H1 (cell line): ENCODE measurements around the gene GRID1. TPM values are rescaled to one million over a fixed set of nuclear protein-coding genes. Genes with fewer than 3 reads are reported as not detected.

Experiments
- CTCF ChIA-PET: fragments of 300-600 bp; sonication (Branson Sonifier 250); formaldehyde crosslinking; loops from one replicate; lab custom pipeline; 2021; ENCODE audit not compliant: partially characterized antibody; lab: Charles Lee
- POLR2A ChIA-PET: fragments of 300-600 bp; sonication (Branson Sonifier 250); formaldehyde crosslinking; loops from one replicate; lab custom pipeline; 2021; ENCODE audit warnings: inconsistent platforms; ENCODE audit not compliant: partially characterized antibody; lab: Charles Lee
- DNase-seq, 2 experiments: peaks; one replicate each; pipeline versions ENCODE4 v3.0.0 to v3.0.0-alpha.2; 2010 to 2022; ENCODE audit warnings: low spot score in 2 of 2, low read depth in 1 of 2, mixed read lengths in 1 of 2
- FAIRE-seq: peaks from 2 replicates; lab custom pipeline; 2011; peaks lifted over from hg19 to GRCh38; lab: Jason Lieb, UNC
- H2AFZ ChIP-seq: 2 replicates; pipeline ENCODE4 v1.8.1; 2012; ENCODE audit warnings: low read length, inconsistent platforms
- H2AK5ac ChIP-seq: 2 replicates; pipeline ENCODE4 v1.6.1; 2013; ENCODE audit warnings: low read depth, low read length
- H2BK120ac ChIP-seq: replicated peaks from 2 replicates; pipeline ENCODE3; 2013; ENCODE audit warnings: low read depth, low read length, inconsistent platforms
- H2BK12ac ChIP-seq: 2 replicates; pipeline ENCODE4 v1.6.1; 2013; ENCODE audit warnings: low read depth, low read length
- H2BK15ac ChIP-seq: 2 replicates; pipeline ENCODE4 v1.6.1; 2013; ENCODE audit warnings: low read length
- H2BK20ac ChIP-seq: 2 replicates; pipeline ENCODE4 v1.6.1; 2013; ENCODE audit warnings: low read length
- H2BK5ac ChIP-seq: 2 replicates; pipeline ENCODE4 v1.6.1; 2013; ENCODE audit warnings: low read depth, low read length
- H3K14ac ChIP-seq: 2 replicates; pipeline ENCODE4 v1.6.1; 2013; ENCODE audit warnings: inconsistent platforms; ENCODE audit not compliant: insufficient read length
- H3K18ac ChIP-seq: 2 replicates; pipeline ENCODE4 v1.6.1; 2013; ENCODE audit warnings: low read length; ENCODE audit errors: extremely low read depth
- H3K23ac ChIP-seq: 2 replicates; pipeline ENCODE4 v1.6.1; 2013; ENCODE audit warnings: inconsistent platforms; ENCODE audit not compliant: insufficient read length
- H3K23me2 ChIP-seq: 2 replicates; pipeline ENCODE4 v1.6.1; 2013; ENCODE audit warnings: low read depth, low read length
- H3K27ac ChIP-seq: 2 replicates; pipeline ENCODE4 v1.6.1; 2011; ENCODE audit warnings: low read depth, low read length, inconsistent platforms
- H3K27me3 ChIP-seq, 4 experiments: replicated peaks in 1 of 4; 1 replicate in 1 of 4; 2 replicates in 3 of 4; pipeline versions ENCODE4 v1.6.1 to v1.8.1; 2011 to 2013; ENCODE audit warnings: low read length in 3 of 4, mild to moderate bottlenecking in 3 of 4, inconsistent platforms in 2 of 4, mixed read lengths in 2 of 4, moderate library complexity in 1 of 4; ENCODE audit not compliant: control insufficient read depth in 3 of 4, insufficient read depth in 3 of 4; ENCODE audit errors: extremely low read depth in 1 of 4
- H3K36me3 ChIP-seq, 4 experiments: 2 replicates each; pipeline versions ENCODE4 v1.6.1 to v1.8.1; 2011 to 2013; ENCODE audit warnings: mild to moderate bottlenecking in 4 of 4, low read length in 3 of 4, moderate library complexity in 2 of 4, control low read depth in 1 of 4, inconsistent platforms in 1 of 4; ENCODE audit not compliant: insufficient read depth in 4 of 4, control insufficient read depth in 2 of 4
- H3K4ac ChIP-seq: replicated peaks from 2 replicates; pipeline ENCODE3; 2013; ENCODE audit warnings: low read length, low read depth, mixed read lengths, inconsistent platforms; ENCODE audit not compliant: insufficient read length
- H3K4me1 ChIP-seq, 4 experiments: replicated peaks in 1 of 4; 1 replicate in 1 of 4; 2 replicates in 3 of 4; pipeline versions ENCODE4 v1.6.1 to v1.8.1; 2011 to 2013; ENCODE audit warnings: low read length in 3 of 4, inconsistent platforms in 2 of 4, mixed read lengths in 1 of 4; ENCODE audit not compliant: insufficient read depth in 4 of 4, control insufficient read depth in 3 of 4
- H3K4me2 ChIP-seq, 2 experiments: 2 replicates each; pipeline versions ENCODE4 v1.6.1 to v1.8.1; 2011 to 2013; ENCODE audit warnings: low read depth in 2 of 2, low read length in 2 of 2, control low read depth in 1 of 2, inconsistent platforms in 1 of 2, mild to moderate bottlenecking in 1 of 2; ENCODE audit not compliant: insufficient read depth in 1 of 2
- H3K4me3 ChIP-seq, 4 experiments: fragments of 200-600, 300-600 bp in 1 of 4; sonication (generic), shearing (Covaris generic), sonication (Bioruptor Twin) in 1 of 4; 2 replicates each; pipeline versions ENCODE4 v1.5.1 to v1.8.1; 2011 to 2016; ENCODE audit warnings: low read length in 4 of 4, low read depth in 3 of 4, control low read depth in 2 of 4, inconsistent platforms in 2 of 4, mild to moderate bottlenecking in 2 of 4, mixed read lengths in 1 of 4, moderate library complexity in 1 of 4; ENCODE audit not compliant: insufficient read depth in 2 of 4; ENCODE audit errors: extremely low read depth in 1 of 4
- H3K56ac ChIP-seq: replicated peaks from 2 replicates; pipeline ENCODE3; 2013; ENCODE audit warnings: low read depth, mild to moderate bottlenecking, mixed read lengths, low read length, inconsistent platforms; ENCODE audit not compliant: insufficient read length
- H3K79me1 ChIP-seq: 2 replicates; pipeline ENCODE4 v1.6.1; 2013; ENCODE audit warnings: low read depth, low read length, control low read depth
- H3K79me2 ChIP-seq, 2 experiments: 2 replicates each; pipeline versions ENCODE4 v1.6.1 to v1.8.1; 2012 to 2013; ENCODE audit warnings: low read length in 2 of 2, mild to moderate bottlenecking in 2 of 2, inconsistent platforms in 1 of 2; ENCODE audit not compliant: insufficient read depth in 2 of 2, control insufficient read depth in 1 of 2
- H3K9ac ChIP-seq, 4 experiments: replicated peaks in 1 of 4; 1 replicate in 1 of 4; 2 replicates in 3 of 4; pipeline versions ENCODE4 v1.6.1 to v1.8.1; 2011 to 2013; ENCODE audit warnings: low read depth in 3 of 4, low read length in 3 of 4, control low read depth in 2 of 4, mild to moderate bottlenecking in 2 of 4, moderate library complexity in 2 of 4, inconsistent platforms in 1 of 4; ENCODE audit errors: extremely low read depth in 1 of 4
- H3K9me3 ChIP-seq, 2 experiments: 2 replicates each; pipeline versions ENCODE4 v1.6.1 to v1.8.1; 2012 to 2013; ENCODE audit warnings: mild to moderate bottlenecking in 2 of 2, moderate library complexity in 2 of 2, control low read depth in 1 of 2, inconsistent platforms in 1 of 2, low read depth in 1 of 2, low read length in 1 of 2, mixed read lengths in 1 of 2; ENCODE audit not compliant: insufficient read depth in 2 of 2
- H4K20me1 ChIP-seq, 2 experiments: replicated peaks in 1 of 2; 2 replicates each; pipeline versions ENCODE3 to v1.8.1; 2011 to 2013; ENCODE audit warnings: inconsistent platforms in 2 of 2, low read length in 2 of 2, mild to moderate bottlenecking in 1 of 2; ENCODE audit not compliant: insufficient read depth in 2 of 2, control insufficient read depth in 1 of 2
- H4K5ac ChIP-seq: 2 replicates; pipeline ENCODE4 v1.6.1; 2013; ENCODE audit warnings: low read length, low read depth, mixed read lengths, inconsistent platforms; ENCODE audit not compliant: insufficient read length
- H4K8ac ChIP-seq: 2 replicates; pipeline ENCODE4 v1.8.0; 2013; ENCODE audit warnings: mild to moderate bottlenecking, moderate library complexity, low read length, inconsistent platforms; ENCODE audit not compliant: insufficient read depth; ENCODE audit errors: extremely low read depth
- H4K91ac ChIP-seq: replicated peaks from 2 replicates; pipeline ENCODE3; 2013; ENCODE audit warnings: low read length, mixed read lengths, inconsistent platforms; ENCODE audit not compliant: insufficient read length
- JUND ChIP-seq: IDR thresholded peaks from 2 replicates; pipeline ENCODE4 v1.6.1; 2011; ENCODE audit warnings: mild to moderate bottlenecking, improper control_type of control experiment, low read length
- KDM4A ChIP-seq: IDR thresholded peaks from one replicate; pipeline ENCODE4 v1.7.1; 2012; ENCODE audit warnings: low read depth, mild to moderate bottlenecking, moderate library complexity, low read length, inconsistent platforms; ENCODE audit not compliant: severe bottlenecking
- MAFK ChIP-seq: IDR thresholded peaks from 2 replicates; pipeline ENCODE4 v1.6.1; 2012; ENCODE audit warnings: low read depth, mild to moderate bottlenecking, improper control_type of control experiment, low read length
- PHF8 ChIP-seq: fragments of 200-600 bp; sonication (generic); conservative IDR thresholded peaks from 2 replicates; pipeline ENCODE4 v1.7.1; 2012; ENCODE audit warnings: low read depth, mild to moderate bottlenecking, inconsistent platforms, low read length, moderate library complexity
- RFX5 ChIP-seq: IDR thresholded peaks from 2 replicates; pipeline ENCODE4 v1.6.1; 2011; ENCODE audit warnings: low read depth, low read length, improper control_type of control experiment, borderline replicate concordance
- SAP30 ChIP-seq: fragments of 300-600 bp; sonication (generic); IDR thresholded peaks from 2 replicates; pipeline ENCODE4 v1.7.1; 2012; ENCODE audit warnings: low read length, moderate library complexity, mild to moderate bottlenecking, inconsistent platforms; ENCODE audit not compliant: insufficient read depth, insufficient replicate concordance
- WGBS, 2 experiments: shearing (Covaris generic) in 1 of 2; methylation state at CpG; one replicate each; pipeline versions ENCODE4 v1.1.6 to v1.1.7; 2013 to 2015; ENCODE audit warnings: low lambda C conversion rate in 2 of 2, mixed read lengths in 2 of 2, inconsistent platforms in 1 of 2, low coverage in 1 of 2, missing lambda C conversion rate in 1 of 2; ENCODE audit not compliant: insufficient replicate concordance in 2 of 2, insufficient coverage in 1 of 2, insufficient read length in 1 of 2; ENCODE audit errors: extremely low coverage in 1 of 2, missing lambda C conversion rate in 1 of 2; 5-methylcytosine and 5-hydroxymethylcytosine counted together
- polyA plus RNA-seq, 7 experiments: library from polyadenylated mRNA; depleted of rRNA in 3 of 7; stranded (reverse) in 5 of 7; unstranded in 2 of 7; fragments of >200 nt in 5 of 7; fragments of 200-250 nt in 2 of 7; gene quantifications; 1 replicate in 5 of 7; 2 replicates in 1 of 7; 4 replicates in 1 of 7; pipeline versions ENCODE4 v1.2.1 to v1.2.3, GENCODE V29; 2011 to 2013; ENCODE audit warnings: missing spikeins in 2 of 7, mixed read lengths in 2 of 7
- total RNA-seq: library from RNA; stranded (reverse); fragmentation: NEBNext Ultra II Directional; extraction: Animal tissue kit (Norgen Biotek cat#: 25700); gene quantifications from 2 replicates; pipeline ENCODE4 v1.2.1, GENCODE V29; 2021

The GRID1 gene
- total and polyA plus RNA-seq, 2 of the 8 experiments (the other 6 are each of a cell fraction or from before 2014, with no cell fraction given), result 0.22 to 0.30 TPM

DNA sequence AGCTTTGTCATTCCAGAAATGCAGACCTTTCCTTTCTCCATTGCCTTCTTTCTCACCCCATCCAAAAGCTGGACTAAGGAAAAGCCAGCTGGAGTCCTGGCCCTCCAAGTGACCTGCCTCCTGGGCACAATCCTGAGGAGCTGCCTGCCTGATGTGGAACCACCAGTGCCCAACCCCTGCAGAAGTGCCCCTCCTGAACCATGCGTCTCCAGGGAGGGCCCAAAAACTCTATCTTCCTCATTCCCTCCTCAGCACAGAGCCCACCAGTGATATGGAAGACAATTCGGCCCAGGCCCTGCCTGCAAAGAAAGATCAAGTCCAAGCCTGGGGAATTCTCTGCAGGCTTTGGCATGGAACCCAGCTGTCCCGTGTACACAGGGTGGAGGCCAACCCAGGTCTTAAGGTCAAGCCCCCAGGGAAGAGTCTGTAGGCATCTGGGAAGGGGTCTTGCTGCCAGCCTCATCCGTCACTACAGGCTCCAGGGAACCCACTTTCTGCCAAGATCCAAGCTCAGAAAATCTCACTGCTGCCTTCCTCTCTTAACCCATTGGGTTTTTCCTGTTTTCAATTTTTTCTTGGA is 3.5 kb upstream of the GRID1 start:
- no peak overlapping the region for H4K5ac ChIP-seq
- H3K23me2 ChIP-seq, result peaks cover 13% of the 10 kb centered on the region; the same call in 1 of the 2 replicates

More for the DNA sequence above, 3.5 kb upstream of the GRID1 start:
- DNase-seq, result no peak
- no peak overlapping the region for H3K4ac ChIP-seq
- H3K4me1 ChIP-seq, result peaks cover 0 to 12% (median 7%) of the 10 kb centered on the region in 4 experiments; a peak in 6 of 7 replicates
- no peak overlapping the region for H3K27ac ChIP-seq
- H2BK12ac ChIP-seq, result no peak overlapping the region
- no peaks in the 10 kb centered on the region for H3K79me2 ChIP-seq
- H2BK20ac ChIP-seq, result no peak overlapping the region
- no peak overlapping the region for H2AK5ac ChIP-seq
- no peak overlapping the region for H4K8ac ChIP-seq
- no peak overlapping the region for H2BK5ac ChIP-seq
- no peaks in the 10 kb centered on the region for H3K36me3 ChIP-seq
- no peaks in the 10 kb centered on the region for H3K79me1 ChIP-seq
- no peak overlapping the region for H4K91ac ChIP-seq
- H2AFZ ChIP-seq, result no peak overlapping the region
- no peak overlapping the region for H3K18ac ChIP-seq
- H3K27me3 ChIP-seq, result peaks cover 49 to 74% (median 54%) of the 10 kb centered on the region in 4 experiments
- peaks cover 8 to 10% of the 10 kb centered on the region in 2 experiments for H4K20me1 ChIP-seq
- no peak overlapping the region for H3K23ac ChIP-seq
- H2BK15ac ChIP-seq, result no peak overlapping the region
- H2BK120ac ChIP-seq, result no peak overlapping the region
- H3K56ac ChIP-seq, result no peak overlapping the region
- no peak overlapping the region for H3K9ac ChIP-seq
- H3K9me3 ChIP-seq, result no peaks in the 10 kb centered on the region
- 84% methylated on average over 4 of the region's 4 CpGs; no CpG with 5 or more reads in 1 of the 2 experiments for WGBS, 2 experiments
- POLR2A ChIA-PET, result no interaction called here
- CTCF ChIA-PET, result interaction anchor here (0.6 to 25.6 kb wide), 5 partner anchors 9 to 453 kb away, joined by 3 to 498 read pairs (median 3); no protein-coding TSS in a partner anchor
- no peak overlapping the region for H3K4me2 ChIP-seq
- FAIRE-seq, result no peak
- TF ChIP-seq PHF8 (no peak), SAP30 (no peak), KDM4A (no peak), RFX5 (no peak), JUND (no peak), MAFK (no peak)
- no peak overlapping the region for H3K14ac ChIP-seq
- H3K4me3 ChIP-seq, result no peak overlapping the region
